ENCODE data around the gene CCDC68.

The CCDC68 gene

DNA sequence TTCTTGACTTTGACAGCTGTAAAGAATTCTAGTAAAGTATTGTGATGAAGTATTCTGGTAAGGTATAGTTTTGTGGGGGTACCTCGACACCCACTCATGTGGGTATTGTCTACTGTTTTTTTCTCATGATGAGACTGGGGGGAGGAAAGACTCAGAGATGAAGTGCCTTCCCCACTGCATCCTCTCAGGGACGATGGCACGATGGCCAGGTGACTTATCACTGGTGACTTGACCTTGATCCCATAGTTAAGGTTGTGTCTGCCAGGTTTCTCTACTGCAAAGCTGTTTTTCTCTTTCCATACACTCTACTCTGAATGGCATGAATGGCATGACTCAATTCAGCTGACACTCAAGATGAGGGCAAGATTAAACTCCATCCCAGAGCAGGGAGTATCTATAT, 936 bp upstream of the CCDC68 start:
- no peak for DNase-seq

DNA sequence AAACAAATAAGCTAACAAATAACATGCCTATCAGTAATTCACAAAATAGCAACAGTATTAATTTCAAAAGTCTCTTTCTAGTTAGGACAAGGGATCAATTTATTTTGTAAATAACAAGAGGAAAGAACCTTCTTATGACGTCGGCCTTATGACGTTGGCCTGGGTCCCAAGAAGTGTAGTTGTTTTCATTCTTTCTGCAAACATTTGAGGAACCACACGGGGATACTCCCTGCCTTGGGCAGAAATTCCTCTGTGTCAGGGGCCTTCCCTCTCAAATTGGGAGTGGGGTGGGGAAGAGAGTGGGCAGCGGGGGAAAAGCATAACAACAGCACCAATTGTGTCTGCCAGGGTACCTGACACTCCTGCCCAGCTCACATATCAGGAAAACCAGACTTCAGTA, 1.3 kb downstream of the CCDC68 start:
- DNase-seq: no peak

DNA sequence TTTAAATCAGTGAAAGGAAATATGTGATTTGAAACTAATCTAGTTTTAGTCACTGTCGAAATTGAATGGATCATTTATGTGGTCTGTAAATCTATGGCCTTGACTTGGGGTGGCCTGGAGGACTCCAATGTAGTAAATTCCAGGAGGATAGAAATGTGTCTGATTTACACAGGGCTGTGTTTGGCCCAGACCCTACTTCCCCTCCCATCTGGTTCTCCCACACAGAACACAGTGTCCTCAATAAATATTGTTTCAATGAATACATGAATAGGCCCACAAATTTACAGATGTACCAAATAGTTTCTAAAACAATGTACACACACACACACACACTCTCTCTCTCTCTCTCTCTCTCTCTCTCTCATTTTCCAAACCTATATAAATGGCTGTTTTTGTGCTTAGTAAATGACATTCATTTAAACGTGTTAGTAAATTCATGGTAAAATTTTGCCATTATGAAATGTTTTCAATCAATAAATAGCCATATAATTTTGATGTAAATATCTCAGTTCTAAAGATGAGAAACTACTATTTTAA, 1.9 kb downstream of the CCDC68 start:
- no peak for DNase-seq

DNA sequence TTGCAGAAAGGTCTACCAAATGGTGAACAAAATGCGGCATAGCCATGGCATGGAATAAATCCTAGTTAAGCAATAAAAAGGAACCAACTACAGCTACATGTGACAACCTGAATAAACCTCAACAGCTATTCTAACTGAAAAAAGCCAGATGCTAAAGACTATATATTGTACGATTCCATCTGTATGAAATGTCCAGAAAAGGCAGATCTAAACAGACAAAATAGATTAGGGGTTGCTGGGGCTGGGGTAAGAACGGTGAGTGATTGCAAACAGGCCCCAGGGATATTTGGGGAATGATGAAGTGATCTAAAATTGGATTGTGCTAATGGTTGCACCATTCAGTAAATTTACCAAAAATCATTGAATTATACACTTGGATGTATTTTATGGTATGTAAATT, 2.8 kb downstream of the CCDC68 start:
- DNase-seq: no peak

GRCh38 chr18:54952026-54952425, 7.2 kb downstream of the CCDC68 start:
- no peak for DNase-seq

DNA sequence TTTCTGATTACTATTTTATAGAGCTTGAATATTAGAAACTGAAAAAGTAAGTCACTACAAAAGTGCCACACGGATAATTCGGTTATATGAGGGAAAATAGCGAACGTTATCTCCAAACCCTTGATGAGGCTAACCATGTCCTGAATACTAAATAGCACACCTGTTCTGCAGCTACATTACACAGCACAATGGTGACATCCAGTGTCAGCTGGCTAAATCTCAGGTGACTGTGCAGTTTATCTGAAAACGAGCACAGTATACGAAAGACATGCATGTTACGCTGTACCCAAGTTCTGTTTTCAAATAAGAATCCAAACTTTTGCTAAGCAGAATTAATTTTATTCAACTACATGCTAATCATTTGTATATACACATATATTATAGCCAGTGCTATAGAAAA, 9.0 kb downstream of the CCDC68 start:
- DNase-seq: no peak

DNA sequence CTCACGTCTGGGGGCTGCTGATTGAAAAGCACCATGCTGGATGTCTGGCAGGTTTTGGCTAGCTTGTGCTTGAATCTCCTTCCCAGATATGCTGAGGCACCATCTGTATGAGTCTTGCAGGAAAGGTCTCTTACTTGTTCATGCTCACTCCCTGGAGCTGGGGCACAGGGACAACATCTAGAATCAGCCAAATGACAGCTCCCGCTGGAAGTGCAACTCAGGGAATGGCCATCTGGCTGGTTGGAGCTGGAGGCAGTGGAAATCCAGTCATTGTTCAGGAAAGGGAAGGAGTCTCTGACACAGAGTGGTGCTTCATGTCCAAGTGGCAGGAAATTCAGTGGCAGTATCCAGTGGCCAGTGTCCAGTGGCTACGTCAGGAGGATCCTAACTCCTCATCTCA, 9.7 kb downstream of the CCDC68 start:
- no peak for DNase-seq

GRCh38 chr18:54948350-54948837, 10.9 kb downstream of the CCDC68 start:
- DNase-seq: no peak

- DNase-seq: no peak
Observed at GRCh38 chr18:54947091-54947490, 12.2 kb downstream of the CCDC68 start.

- DNase-seq: no peak
Observed at GRCh38 chr18:54946149-54946581, 13.1 kb downstream of the CCDC68 start.

- DNase-seq: no peak
Observed at GRCh38 chr18:54945576-54946125, 13.6 kb downstream of the CCDC68 start.

DNA sequence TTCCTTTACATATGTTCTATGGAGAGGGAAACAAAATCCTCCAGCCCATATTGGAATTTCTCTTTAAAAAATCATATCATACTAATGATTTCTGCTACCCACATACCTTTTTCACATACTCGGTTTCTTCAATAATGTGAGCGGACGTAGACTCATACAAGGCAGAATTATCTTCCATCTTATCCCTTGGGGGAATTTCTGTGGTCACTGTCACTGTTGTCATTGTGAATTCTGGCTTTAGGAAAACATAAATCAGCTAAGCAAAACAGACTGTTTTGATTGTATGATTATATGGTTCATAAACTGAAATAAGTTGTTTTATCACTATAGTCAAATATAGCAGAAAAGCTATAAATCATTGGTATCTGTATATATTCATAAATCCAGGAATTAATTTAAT, 16.7 kb downstream of the CCDC68 start:
- no peak for DNase-seq

DNA sequence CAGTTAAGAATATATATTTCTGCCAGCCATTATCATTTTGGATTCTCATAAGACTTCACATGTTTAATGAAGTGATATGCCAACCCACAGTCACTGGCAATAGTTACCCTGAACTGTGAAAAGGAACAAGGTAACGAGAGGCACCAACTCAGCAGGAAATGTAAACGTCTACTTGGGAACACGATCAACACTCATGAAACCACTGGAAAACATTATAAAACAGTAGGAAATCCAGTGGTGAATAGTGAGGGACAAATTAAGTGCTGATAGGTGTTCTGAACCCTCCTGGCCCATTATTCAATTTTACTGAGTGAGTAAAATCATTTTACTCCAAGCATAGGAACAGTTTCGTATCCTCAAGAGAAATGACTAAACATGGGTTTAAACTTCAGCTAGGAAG, 17.1 kb downstream of the CCDC68 start:
- DNase-seq: no peak

DNA sequence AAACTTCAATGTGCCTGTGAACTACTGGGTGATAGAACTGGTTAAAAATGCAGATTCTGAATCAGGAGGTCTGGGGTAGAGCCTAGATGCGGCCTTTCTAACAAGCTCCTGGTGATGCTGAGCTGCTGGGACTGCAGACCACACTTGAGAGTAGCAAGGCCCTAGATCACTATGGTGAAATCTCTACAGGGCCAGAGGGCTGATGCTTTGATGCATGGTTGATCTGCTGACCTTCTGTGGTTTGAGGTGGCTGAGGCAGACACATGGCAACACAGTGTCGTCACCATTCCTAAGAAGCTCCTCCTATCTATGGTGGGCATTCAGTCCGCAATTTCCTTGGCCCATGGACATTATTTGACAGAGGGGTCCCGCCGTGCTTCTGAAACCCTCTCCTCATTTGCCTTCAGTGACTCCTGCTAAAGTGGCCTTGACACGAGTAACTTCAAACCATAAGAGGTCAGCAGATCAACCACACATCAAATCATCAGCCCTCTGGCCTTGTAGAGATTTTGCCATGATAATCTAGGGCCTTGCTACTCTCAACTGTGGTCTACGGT, 19.8 kb downstream of the CCDC68 start:
- DNase-seq: no peak

- DNase-seq: no peak
Observed at GRCh38 chr18:54938506-54938905, 20.8 kb downstream of the CCDC68 start.

- no peak for DNase-seq
Observed at GRCh38 chr18:54932472-54932871, 26.8 kb downstream of the CCDC68 start.

DNA sequence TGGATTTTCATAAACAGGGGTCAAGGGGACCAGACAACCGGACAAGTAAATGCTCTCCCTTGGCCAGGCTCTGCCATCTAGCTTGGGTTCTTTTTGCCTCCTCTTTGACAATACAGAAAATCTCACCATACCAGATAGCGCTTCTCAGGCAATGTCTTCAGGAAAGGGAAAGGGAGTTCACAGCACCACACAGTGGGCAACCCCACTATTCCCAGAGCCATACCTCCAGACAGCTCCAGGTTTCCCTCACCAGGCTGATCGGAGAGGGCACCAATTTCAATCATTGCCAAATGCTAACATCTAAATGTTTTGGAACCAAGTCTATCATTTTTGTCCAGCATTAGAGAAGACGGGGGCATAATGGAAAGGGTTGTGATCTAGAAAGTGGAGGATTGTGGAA, 28.1 kb downstream of the CCDC68 start:
- no peak for DNase-seq

- DNase-seq: no peak
Observed at GRCh38 chr18:54928236-54928635, 31.0 kb downstream of the CCDC68 start.

GRCh38 chr18:54926593-54927325, 32.5 kb downstream of the CCDC68 start:
- no peak for DNase-seq

DNA sequence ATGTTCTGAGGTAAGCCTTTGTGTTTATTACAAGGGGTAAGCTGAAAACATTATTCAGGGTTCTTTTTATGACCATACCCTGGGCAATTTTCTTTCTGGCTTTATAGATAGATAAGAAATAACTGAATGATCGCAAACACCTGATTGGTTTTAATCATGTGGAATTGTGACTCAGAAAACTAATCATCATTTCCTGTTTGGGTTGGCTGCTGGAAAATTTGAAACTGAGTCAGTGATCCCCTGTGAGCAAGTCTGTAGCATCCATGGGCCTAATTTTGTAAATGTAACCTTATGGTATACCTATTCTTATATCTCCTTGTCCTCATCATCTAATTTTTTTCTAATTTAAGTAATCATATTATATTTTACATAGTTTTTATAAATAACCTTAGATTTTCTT, 34.3 kb downstream of the CCDC68 start:
- DNase-seq: no peak

GRCh38 chr18:54923339-54923956, 35.8 kb downstream of the CCDC68 start:
- DNase-seq: no peak

DNA sequence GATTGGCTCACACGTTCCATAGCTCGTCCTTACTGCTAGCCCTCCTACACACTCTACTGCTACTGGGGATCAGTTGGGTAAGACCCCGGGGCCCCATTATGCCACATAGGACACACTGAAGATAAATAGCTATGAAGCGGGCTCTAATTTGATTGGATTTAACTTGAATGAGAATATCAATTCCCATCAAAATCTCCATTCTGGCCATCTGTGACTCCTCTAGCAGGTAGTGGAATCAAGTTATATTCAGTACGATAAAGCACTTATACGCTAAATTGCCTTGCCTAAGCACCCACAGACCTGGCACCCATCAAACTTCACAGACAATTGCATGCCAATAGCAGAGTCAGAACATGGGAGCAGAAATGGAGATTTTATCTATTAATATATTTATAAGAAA, 39.8 kb downstream of the CCDC68 start:
- DNase-seq: no peak

GRCh38 chr18:54918060-54918459, 41.2 kb downstream of the CCDC68 start:
- no peak for DNase-seq

DNA sequence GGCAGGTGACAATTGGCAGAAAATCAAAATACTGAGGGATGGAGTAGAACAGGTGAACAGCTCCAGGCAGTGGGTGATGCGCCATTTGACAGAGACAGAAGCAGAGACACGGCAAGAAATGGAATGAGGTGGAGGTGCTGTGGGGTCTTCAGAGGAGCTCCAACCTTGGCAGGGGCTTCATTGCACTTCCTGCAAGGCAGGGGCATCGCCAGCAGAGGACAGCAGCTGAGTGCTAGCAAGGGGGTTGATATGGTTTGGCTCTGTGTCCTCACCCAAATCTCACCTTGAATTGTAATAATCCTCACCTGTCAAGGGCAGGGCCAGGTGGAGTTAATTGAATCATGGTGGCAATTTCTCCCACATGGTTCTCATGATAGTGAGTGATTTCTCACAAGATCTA, 42.8 kb downstream of the CCDC68 start:
- DNase-seq: no peak

Measured in NCI-H1436 (cell line).